Neural cell (in vitro differentiated cells): Measurements from ENCODE around the gene RALGPS2. TPM values are rescaled to one million over a fixed set of nuclear protein-coding genes. Genes with fewer than 3 reads are reported as not detected.

Source experiments
- H2AFZ ChIP-seq: fragments of 200-600, 300-800 bp; sonication (generic), shearing (Covaris generic); 2 replicates; pipeline ENCODE4 v1.6.0; 2014; ENCODE audit warnings: low read depth, mild to moderate bottlenecking, antibody characterized with exemption, low read length, moderate library complexity
- H3F3A ChIP-seq: fragments of 200-600 bp; shearing (Covaris generic); 2 replicates; pipeline ENCODE4 v1.6.1; 2016; ENCODE audit warnings: mild to moderate bottlenecking, moderate library complexity, mixed read lengths, antibody characterized with exemption, low read length; ENCODE audit not compliant: insufficient read depth, poor library complexity, severe bottlenecking
- H3K27ac ChIP-seq: fragments of 200-600, 300-800 bp; sonication (generic), shearing (Covaris generic); 2 replicates; pipeline ENCODE4 v1.5.1; 2014; ENCODE audit warnings: mild to moderate bottlenecking, low read length, moderate library complexity
- H3K27me3 ChIP-seq: fragments of 300-800, 200-600 bp; sonication (generic), shearing (Covaris generic); 2 replicates; pipeline ENCODE4 v1.6.0; 2014; ENCODE audit warnings: mild to moderate bottlenecking, low read depth, low read length, moderate library complexity; ENCODE audit not compliant: insufficient read depth
- H3K36me3 ChIP-seq: fragments of 300-800, 200-600 bp; sonication (generic), shearing (Covaris generic); 2 replicates; pipeline ENCODE4 v1.5.1; 2014; ENCODE audit warnings: mild to moderate bottlenecking, antibody characterized with exemption, low read length, moderate library complexity; ENCODE audit not compliant: insufficient read depth
- H3K4me2 ChIP-seq: fragments of 300-800, 200-600 bp; sonication (generic), shearing (Covaris generic); 2 replicates; pipeline ENCODE4 v1.6.0; 2014; ENCODE audit warnings: mild to moderate bottlenecking, low read length
- H3K4me3 ChIP-seq: fragments of 300-800, 200-600 bp; sonication (generic), shearing (Covaris generic); 2 replicates; pipeline ENCODE4 v1.5.1; 2014; ENCODE audit warnings: mild to moderate bottlenecking, low read length, moderate library complexity
- H3K79me2 ChIP-seq: fragments of 200-600 bp; shearing (Covaris generic); replicated peaks from 2 replicates; pipeline ENCODE4 v1.6.0; 2014; ENCODE audit warnings: mild to moderate bottlenecking, low read length, moderate library complexity; ENCODE audit not compliant: insufficient read depth
- H3K9ac ChIP-seq: fragments of 300-800, 200-600 bp; sonication (generic), shearing (Covaris generic); 2 replicates; pipeline ENCODE4 v1.6.1; 2016; ENCODE audit warnings: mild to moderate bottlenecking, low read length, mixed read lengths
- H3K9me2 ChIP-seq: fragments of 200-600 bp; shearing (Covaris generic); 2 replicates; pipeline ENCODE4 v1.6.1; 2016; ENCODE audit warnings: mild to moderate bottlenecking, low read length, mixed read lengths; ENCODE audit not compliant: insufficient read depth
- H3K9me3 ChIP-seq: fragments of 200-600, 300-800 bp; sonication (generic), shearing (Covaris generic); 2 replicates; pipeline ENCODE4 v1.6.1; 2016; ENCODE audit warnings: mild to moderate bottlenecking, mixed run types, low read length, moderate library complexity, mixed read lengths
- H4K20me1 ChIP-seq: fragments of 200-600 bp; shearing (Covaris generic); 2 replicates; pipeline ENCODE4 v1.6.1; 2016; ENCODE audit warnings: mild to moderate bottlenecking, mixed run types; ENCODE audit not compliant: insufficient read depth
- EP300 ChIP-seq: fragments of 450-650 bp; conservative IDR thresholded peaks from 2 replicates; pipeline ENCODE4 v1.6.1; 2014; ENCODE audit warnings: antibody characterized with exemption, mild to moderate bottlenecking, moderate library complexity; ENCODE audit not compliant: poor library complexity, severe bottlenecking
- EZH2 ChIP-seq: fragments of 200-600, 300-800 bp; shearing (Covaris generic), sonication (generic); IDR thresholded peaks from 2 replicates; pipeline ENCODE4 v1.6.1; 2014; ENCODE audit warnings: antibody characterized with exemption, low read length, borderline replicate concordance, mild to moderate bottlenecking; ENCODE audit not compliant: insufficient read depth, poor library complexity, severe bottlenecking
- MXI1 ChIP-seq: fragments of 450-650 bp; conservative IDR thresholded peaks from 2 replicates; pipeline ENCODE4 v1.6.1; 2014; ENCODE audit warnings: antibody characterized with exemption, mild to moderate bottlenecking; ENCODE audit not compliant: poor library complexity, severe bottlenecking
- POLR2AphosphoS5 ChIP-seq: IDR thresholded peaks from 2 replicates; pipeline ENCODE4 v1.6.1; 2012
- RAD21 ChIP-seq: fragments of 450-650 bp; conservative IDR thresholded peaks from 2 replicates; pipeline ENCODE4 v1.6.1; 2014; ENCODE audit warnings: antibody characterized with exemption, mild to moderate bottlenecking, moderate library complexity
- REST ChIP-seq: IDR thresholded peaks from 2 replicates; pipeline ENCODE4 v1.6.1; 2012; ENCODE audit warnings: borderline replicate concordance
- SMC3 ChIP-seq: fragments of 450-650 bp; conservative IDR thresholded peaks from 2 replicates; pipeline ENCODE4 v1.6.1; 2014; ENCODE audit warnings: antibody characterized with exemption, mild to moderate bottlenecking, moderate library complexity; ENCODE audit not compliant: poor library complexity
- TAF1 ChIP-seq: IDR thresholded peaks from 2 replicates; pipeline ENCODE4 v1.6.1; 2012; ENCODE audit warnings: low read depth
- polyA plus RNA-seq: library from polyadenylated mRNA; depleted of rRNA; stranded (reverse); fragments of >200 nt; gene quantifications from 2 replicates; pipeline ENCODE4 v1.2.3, GENCODE V29; 2014
- TF ChIP-seq, protein P1 (sequence below): fragments of 450-650 bp; IDR thresholded peaks from 2 replicates; pipeline ENCODE4 v1.5.1; 2014; ENCODE audit warnings: antibody characterized with exemption, mild to moderate bottlenecking, moderate library complexity; ENCODE audit not compliant: poor library complexity, severe bottlenecking

Gene RALGPS2
- polyA plus RNA-seq, 1 donor from 2014 or later = 26.6 TPM

GRCh38 chr1:178954325-178954690 is 229.3 kb downstream of the RALGPS2 start:
- H3K79me2 ChIP-seq = no peaks in the 10 kb centered on the region
- no peaks in the 10 kb centered on the region for H3K36me3 ChIP-seq
- H2AFZ ChIP-seq = no peak overlapping the region
- H3K27me3 ChIP-seq = no peaks in the 10 kb centered on the region
- H3K9ac ChIP-seq = no peak overlapping the region
- no peaks in the 10 kb centered on the region for H3F3A ChIP-seq
- H3K9me3 ChIP-seq = no peaks in the 10 kb centered on the region
- H3K27ac ChIP-seq = no peak overlapping the region
- H3K9me2 ChIP-seq = no peaks in the 10 kb centered on the region
- no peak overlapping the region for H3K4me3 ChIP-seq
- H3K4me2 ChIP-seq = no peak overlapping the region
- TF ChIP-seq POLR2AphosphoS5 (no peak), SMC3 (no peak), EZH2 (no peak), MXI1 (no peak), EP300 (no peak), RAD21 (no peak), TAF1 (no peak), REST (no peak)
- TF ChIP-seq, protein P1, sequence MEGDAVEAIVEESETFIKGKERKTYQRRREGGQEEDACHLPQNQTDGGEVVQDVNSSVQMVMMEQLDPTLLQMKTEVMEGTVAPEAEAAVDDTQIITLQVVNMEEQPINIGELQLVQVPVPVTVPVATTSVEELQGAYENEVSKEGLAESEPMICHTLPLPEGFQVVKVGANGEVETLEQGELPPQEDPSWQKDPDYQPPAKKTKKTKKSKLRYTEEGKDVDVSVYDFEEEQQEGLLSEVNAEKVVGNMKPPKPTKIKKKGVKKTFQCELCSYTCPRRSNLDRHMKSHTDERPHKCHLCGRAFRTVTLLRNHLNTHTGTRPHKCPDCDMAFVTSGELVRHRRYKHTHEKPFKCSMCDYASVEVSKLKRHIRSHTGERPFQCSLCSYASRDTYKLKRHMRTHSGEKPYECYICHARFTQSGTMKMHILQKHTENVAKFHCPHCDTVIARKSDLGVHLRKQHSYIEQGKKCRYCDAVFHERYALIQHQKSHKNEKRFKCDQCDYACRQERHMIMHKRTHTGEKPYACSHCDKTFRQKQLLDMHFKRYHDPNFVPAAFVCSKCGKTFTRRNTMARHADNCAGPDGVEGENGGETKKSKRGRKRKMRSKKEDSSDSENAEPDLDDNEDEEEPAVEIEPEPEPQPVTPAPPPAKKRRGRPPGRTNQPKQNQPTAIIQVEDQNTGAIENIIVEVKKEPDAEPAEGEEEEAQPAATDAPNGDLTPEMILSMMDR = no peak
- no peaks in the 10 kb centered on the region for H4K20me1 ChIP-seq

DNA sequence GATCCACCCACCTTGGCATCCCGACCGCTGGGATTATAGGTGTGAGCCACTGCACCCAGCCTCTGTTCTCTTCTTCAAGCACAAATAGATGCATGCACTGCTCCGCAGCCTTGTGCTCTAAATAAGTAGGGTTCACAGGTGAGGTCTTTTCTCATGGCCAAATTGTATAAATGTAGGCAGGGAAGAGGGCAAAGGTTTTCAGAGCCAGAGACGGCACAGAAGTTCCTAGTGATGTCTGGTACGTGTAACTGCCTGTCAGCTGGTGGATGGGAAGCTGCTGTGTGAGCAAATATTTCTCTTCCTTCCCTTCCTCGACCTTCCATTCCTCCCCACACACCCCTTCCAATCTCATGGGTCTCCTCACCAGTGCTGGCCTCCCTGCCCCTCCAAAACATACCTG is 229.9 kb downstream of the RALGPS2 start:
- no peak overlapping the region for H3K9ac ChIP-seq
- no peaks in the 10 kb centered on the region for H3F3A ChIP-seq
- no peak overlapping the region for H3K4me2 ChIP-seq
- H3K4me3 ChIP-seq = no peak overlapping the region
- H3K36me3 ChIP-seq = no peaks in the 10 kb centered on the region
- no peak overlapping the region for H3K27ac ChIP-seq
- H3K27me3 ChIP-seq = no peaks in the 10 kb centered on the region
- H4K20me1 ChIP-seq = no peaks in the 10 kb centered on the region
- H3K9me2 ChIP-seq = no peaks in the 10 kb centered on the region
- H3K79me2 ChIP-seq = no peaks in the 10 kb centered on the region
- TF ChIP-seq REST (no peak), SMC3 (no peak), EP300 (no peak), POLR2AphosphoS5 (no peak), RAD21 (no peak), EZH2 (no peak), TAF1 (no peak), MXI1 (no peak)
- TF ChIP-seq, protein P1 = no peak
- no peak overlapping the region for H2AFZ ChIP-seq
- H3K9me3 ChIP-seq = no peaks in the 10 kb centered on the region
